Measurements from ENCODE around the gene ACSM4.

ACSM4 gene

GRCh38 chr12:7302266-7302986 lies 1.4 kb upstream of the ACSM4 start:
- Histone ChIP-seq H3K9me3 (no peaks in the 10 kb centered on the region), H3K36me3 (0 out of 2 replicates have a peak, but pooled peaks cover 3% of the 10 kb centered on the region), H3K4me3 (ENCODE audit: low read depth, low read length) (no peak overlapping the region), H3K4me1 (no peaks in the 10 kb centered on the region), H3K27me3 (no peaks in the 10 kb centered on the region)
- DNase-seq: no peak
- no peak for TF ChIP-seq CTCF (IDR thresholded peaks at IDR 0.05; ENCODE audit: low read depth, low read length)

GRCh38 chr12:7303230-7303629 lies 642 bp upstream of the ACSM4 start:
- TF ChIP-seq CTCF (IDR thresholded peaks at IDR 0.05; ENCODE audit: low read depth, low read length): no peak
- Histone ChIP-seq H3K4me1 (no peaks in the 10 kb centered on the region), H3K4me3 (ENCODE audit: low read depth, low read length) (no peak overlapping the region), H3K27me3 (no peaks in the 10 kb centered on the region), H3K36me3 (0 out of 2 replicates have a peak, but pooled peaks cover 3% of the 10 kb centered on the region), H3K9me3 (no peaks in the 10 kb centered on the region)
- DNase-seq: no peak

GRCh38 chr12:7304456-7304855 lies 584 bp downstream of the ACSM4 start:
- Histone ChIP-seq H3K9me3 (no peaks in the 10 kb centered on the region), H3K36me3 (0 out of 2 replicates have a peak, but pooled peaks cover 3% of the 10 kb centered on the region), H3K27me3 (no peaks in the 10 kb centered on the region), H3K4me1 (no peaks in the 10 kb centered on the region), H3K4me3 (ENCODE audit: low read depth, low read length) (no peak overlapping the region)
- no peak for TF ChIP-seq CTCF (IDR thresholded peaks at IDR 0.05; ENCODE audit: low read depth, low read length)
- no peak for DNase-seq

- H3K36me3 ChIP-seq: peaks cover 5% of the 10 kb centered on the region; the same call in 1 of the 2 replicates
- H3K9me3 ChIP-seq: no peaks in the 10 kb centered on the region
- H3K4me1 ChIP-seq: no peaks in the 10 kb centered on the region
- no peaks in the 10 kb centered on the region for H3K27me3 ChIP-seq
- no peak overlapping the region for H3K4me3 ChIP-seq (ENCODE audit: low read depth, low read length)
- DNase-seq: no peak
- TF ChIP-seq CTCF (IDR thresholded peaks at IDR 0.05; ENCODE audit: low read depth, low read length): no peak
Observed at GRCh38 chr12:7310070-7310469, 6.2 kb downstream of the ACSM4 start.

GRCh38 chr12:7319930-7320329 lies 16.1 kb downstream of the ACSM4 start:
- TF ChIP-seq CTCF (IDR thresholded peaks at IDR 0.05; ENCODE audit: low read depth, low read length): no peak
- H3K4me1 ChIP-seq: no peaks in the 10 kb centered on the region
- no peak overlapping the region for H3K4me3 ChIP-seq (ENCODE audit: low read depth, low read length)
- H3K36me3 ChIP-seq: peaks cover 12% of the 10 kb centered on the region
- H3K27me3 ChIP-seq: no peaks in the 10 kb centered on the region
- DNase-seq: no peak
- H3K9me3 ChIP-seq: no peaks in the 10 kb centered on the region

GRCh38 chr12:7321624-7322023 lies 17.8 kb downstream of the ACSM4 start:
- H3K4me3 ChIP-seq (ENCODE audit: low read depth, low read length): no peak overlapping the region
- peaks cover 12% of the 10 kb centered on the region for H3K36me3 ChIP-seq
- TF ChIP-seq CTCF (IDR thresholded peaks at IDR 0.05; ENCODE audit: low read depth, low read length): no peak
- no peaks in the 10 kb centered on the region for H3K4me1 ChIP-seq
- no peaks in the 10 kb centered on the region for H3K9me3 ChIP-seq
- H3K27me3 ChIP-seq: no peaks in the 10 kb centered on the region
- no peak for DNase-seq
